GM19240 (cell line): Measurements from ENCODE around the gene PHLDA3.
"Not testable (repeated sequence)": the region's sequence is repeated elsewhere in the genome, so short reads cannot be mapped to it uniquely, and the experiment has no call there.

ENCODE experiments used
- DNase-seq: peaks from one replicate; pipeline ENCODE4 v3.0.0; 2011; ENCODE audit warnings: low spot score; ENCODE audit not compliant: insufficient read length

Gene PHLDA3

GRCh38 chr1:201486187-201486586 is 17.2 kb upstream of the PHLDA3 start:
- no peak for DNase-seq

GRCh38 chr1:201485184-201485774 is 16.3 kb upstream of the PHLDA3 start:
- DNase-seq: no peak

- DNase-seq: no peak
These were observed 14.5 kb upstream of the PHLDA3 start for GRCh38 chr1:201483373-201483949.

- no peak for DNase-seq
These were observed 13.8 kb upstream of the PHLDA3 start for GRCh38 chr1:201482755-201483154.

- DNase-seq: peak; percentile 93
These were observed 12.9 kb upstream of the PHLDA3 start for GRCh38 chr1:201481761-201482493.

GRCh38 chr1:201481004-201481380 is 12.0 kb upstream of the PHLDA3 start:
- no peak for DNase-seq

- peak; percentile 73 for DNase-seq
These were observed 11.4 kb upstream of the PHLDA3 start for GRCh38 chr1:201480231-201481003.

- no peak for DNase-seq
These were observed 10.3 kb upstream of the PHLDA3 start for GRCh38 chr1:201479201-201479730.

GRCh38 chr1:201478666-201479065 is 9.7 kb upstream of the PHLDA3 start:
- DNase-seq: not testable (repeated sequence)

- DNase-seq: no peak
These were observed 7.8 kb upstream of the PHLDA3 start for GRCh38 chr1:201476670-201477344.

- DNase-seq: no peak
These were observed 7.1 kb upstream of the PHLDA3 start for GRCh38 chr1:201475915-201476669.

GRCh38 chr1:201475130-201475529 is 6.1 kb upstream of the PHLDA3 start:
- DNase-seq: no peak

GRCh38 chr1:201473296-201473695 is 4.3 kb upstream of the PHLDA3 start:
- no peak for DNase-seq

- DNase-seq: not testable (repeated sequence)
These were observed 3.3 kb upstream of the PHLDA3 start for GRCh38 chr1:201472321-201472720.

- no peak for DNase-seq
These were observed 2.8 kb upstream of the PHLDA3 start for GRCh38 chr1:201471772-201472171.

GRCh38 chr1:201470581-201470980 is 1.6 kb upstream of the PHLDA3 start:
- DNase-seq: no peak

- DNase-seq: no peak
These were observed 672 bp upstream of the PHLDA3 start for GRCh38 chr1:201469645-201470074.

- DNase-seq: no peak
These were observed 516 bp downstream of the PHLDA3 start for GRCh38 chr1:201468501-201468843.

- DNase-seq: no peak
These were observed 2.5 kb downstream of the PHLDA3 start for GRCh38 chr1:201466492-201466891.

- no peak for DNase-seq
These were observed 3.2 kb downstream of the PHLDA3 start for GRCh38 chr1:201465698-201466290.
